Transverse colon (tissue), 3 donors: ENCODE results near the gene LCE1C.

Source experiments
- CTCF ChIP-seq, 5 experiments: fragments of 200-600 bp in 3 of 5; fragments of 450-650 bp in 2 of 5; sonication (generic) in 3 of 5; IDR thresholded peaks; 1 replicate in 2 of 5; 2 replicates in 3 of 5; pipeline ENCODE4 v1.5.1; 2016 to 2017; ENCODE audit warnings: antibody characterized with exemption in 5 of 5, inconsistent platforms in 3 of 5, mild to moderate bottlenecking in 2 of 5, moderate library complexity in 1 of 5
- POLR2A ChIP-seq: fragments of 450-650 bp; IDR thresholded peaks from one replicate; pipeline ENCODE4 v1.6.1; 2016; ENCODE audit warnings: antibody characterized with exemption, mild to moderate bottlenecking, moderate library complexity

GRCh38 chr1:152842556-152842955 lies 36.1 kb upstream of the LCE1C start, which contains the start of gene LCE6A:
- TF ChIP-seq POLR2A (no peak), CTCF (IDR thresholded peaks at IDR 0.05) (no peak)
